DND-41 (cell line): ENCODE results near the gene WFS1.

Source experiments
- CTCF ChIP-seq: IDR thresholded peaks from 2 replicates; pipeline ENCODE4 v1.5.1; 2012; ENCODE audit warnings: borderline replicate concordance, low read length, moderate library complexity, mild to moderate bottlenecking; ENCODE audit not compliant: poor library complexity, severe bottlenecking; ENCODE audit errors: extremely low read depth
- EZH2 ChIP-seq: IDR thresholded peaks from 3 replicates; pipeline ENCODE4 v1.6.1; 2012; ENCODE audit warnings: borderline replicate concordance, low read depth, mild to moderate bottlenecking, moderate library complexity, low read length, inconsistent platforms; ENCODE audit not compliant: severe bottlenecking

- no peak for TF ChIP-seq CTCF
- no peak for TF ChIP-seq EZH2
Observed at GRCh38 chr4:6320663-6321062, 51.0 kb downstream of the WFS1 start.
